Measurements from ENCODE around the gene KAT6B. TPM values are rescaled to one million over a fixed set of nuclear protein-coding genes. Genes with fewer than 3 reads are reported as not detected.

KAT6B gene
- total RNA-seq, 4 donors from 2014 or later = 12.0 to 37.7 (median 21.6) TPM

GRCh38 chr10:75028049-75028448 is 201.6 kb downstream of the KAT6B start:
- in situ Hi-C loops (cut with MboI; ENCODE audit: low sequenced_read_pairs in 4 of 4) = loop anchor here in 2 of 4 donors (10.0 kb wide), 1 partner anchor 763 kb away; no protein-coding TSS in a partner anchor
- Histone ChIP-seq H3K4me1 (peaks cover 2 to 7% of the 10 kb centered on the region in 2 donors), H3K27me3 (no peaks in the 10 kb centered on the region), H3K4me3 (no peak overlapping the region), H3K36me3 (peaks cover 0 to 49% of the 10 kb centered on the region in 2 donors), H3K9me3 (no peaks in the 10 kb centered on the region), H3K27ac (no peak overlapping the region)
- intact Hi-C loops (cut with DNase I; ENCODE audit: low total_unique reads) = no loop called here
- DNase-seq = no peak
- TF ChIP-seq POLR2A (IDR thresholded peaks at IDR 0.05) (no peak), CTCF (IDR thresholded peaks at IDR 0.05 in 4 of 5, conservative IDR thresholded peaks at IDR 0.05 in 1 of 5) (no peak)
- ATAC-seq = no peak

- intact Hi-C loops (cut with DNase I; ENCODE audit: low total_unique reads) (no loop called here), in situ Hi-C loops (cut with MboI; ENCODE audit: low sequenced_read_pairs in 4 of 4) (loop anchor here in 2 of 4 donors (10.0 kb wide), 1 partner anchor 764 kb away; no protein-coding TSS in a partner anchor)
- H3K9me3 ChIP-seq = no peaks in the 10 kb centered on the region
- H3K4me3 ChIP-seq = no peak overlapping the region
- peaks cover 0 to 49% of the 10 kb centered on the region in 2 donors for H3K36me3 ChIP-seq
- no peak for TF ChIP-seq CTCF (IDR thresholded peaks at IDR 0.05 in 4 of 5, conservative IDR thresholded peaks at IDR 0.05 in 1 of 5)
- no peak for TF ChIP-seq POLR2A (IDR thresholded peaks at IDR 0.05)
- DNase-seq (no peak), ATAC-seq (no peak)
- H3K27me3 ChIP-seq = no peaks in the 10 kb centered on the region
- peaks cover 8 to 11% of the 10 kb centered on the region in 2 donors for H3K4me1 ChIP-seq
- H3K27ac ChIP-seq = no peak overlapping the region
These were observed 202.3 kb downstream of the KAT6B start for GRCh38 chr10:75028748-75029147.

GRCh38 chr10:75029420-75029819 is 203.0 kb downstream of the KAT6B start:
- H3K27ac ChIP-seq = no peak overlapping the region
- ATAC-seq (no peak), DNase-seq (no peak)
- TF ChIP-seq CTCF (IDR thresholded peaks at IDR 0.05 in 4 of 5, conservative IDR thresholded peaks at IDR 0.05 in 1 of 5) (no peak), POLR2A (IDR thresholded peaks at IDR 0.05) (no peak)
- in situ Hi-C loops (cut with MboI; ENCODE audit: low sequenced_read_pairs in 4 of 4) (loop anchor here in 2 of 4 donors (10.0 kb wide), 1 partner anchor 765 kb away; no protein-coding TSS in a partner anchor), intact Hi-C loops (cut with DNase I; ENCODE audit: low total_unique reads) (no loop called here)
- no peaks in the 10 kb centered on the region for H3K9me3 ChIP-seq
- peaks cover 13 to 18% of the 10 kb centered on the region in 2 donors for H3K4me1 ChIP-seq
- H3K4me3 ChIP-seq = no peak overlapping the region
- no peaks in the 10 kb centered on the region for H3K27me3 ChIP-seq
- H3K36me3 ChIP-seq = peaks cover 0 to 47% of the 10 kb centered on the region in 2 donors

GRCh38 chr10:75029857-75030256 is 203.5 kb downstream of the KAT6B start:
- Histone ChIP-seq H3K36me3 (peaks cover 0 to 43% of the 10 kb centered on the region in 2 donors), H3K27me3 (no peaks in the 10 kb centered on the region), H3K27ac (no peak overlapping the region), H3K4me1 (peaks cover 16 to 22% of the 10 kb centered on the region in 2 donors), H3K9me3 (no peaks in the 10 kb centered on the region), H3K4me3 (no peak overlapping the region)
- in situ Hi-C loops (cut with MboI; ENCODE audit: low sequenced_read_pairs in 4 of 4) (loop anchor here in 2 of 4 donors (10.0 kb wide), 1 partner anchor 765 kb away; no protein-coding TSS in a partner anchor), intact Hi-C loops (cut with DNase I; ENCODE audit: low total_unique reads) (no loop called here)
- no peak for TF ChIP-seq POLR2A (IDR thresholded peaks at IDR 0.05)
- no peak for TF ChIP-seq CTCF (IDR thresholded peaks at IDR 0.05 in 4 of 5, conservative IDR thresholded peaks at IDR 0.05 in 1 of 5)
- no peak for DNase-seq
- ATAC-seq = no peak

- TF ChIP-seq POLR2A (IDR thresholded peaks at IDR 0.05) = no peak
- TF ChIP-seq CTCF (IDR thresholded peaks at IDR 0.05 in 4 of 5, conservative IDR thresholded peaks at IDR 0.05 in 1 of 5) = no peak
- Histone ChIP-seq H3K27ac (no peak overlapping the region), H3K36me3 (peaks cover 0 to 38% of the 10 kb centered on the region in 2 donors), H3K9me3 (no peaks in the 10 kb centered on the region), H3K4me3 (no peak overlapping the region), H3K4me1 (peaks cover 16 to 28% of the 10 kb centered on the region in 2 donors), H3K27me3 (no peaks in the 10 kb centered on the region)
- intact Hi-C loops (cut with DNase I; ENCODE audit: low total_unique reads) (no loop called here), in situ Hi-C loops (cut with MboI; ENCODE audit: low sequenced_read_pairs in 4 of 4) (no loop called here)
- ATAC-seq = no peak
- no peak for DNase-seq
These were observed 204.0 kb downstream of the KAT6B start for GRCh38 chr10:75030371-75030770.
